Left lung (tissue), 10 donors: ENCODE measurements around the gene PRCD. TPM values are rescaled to one million over a fixed set of nuclear protein-coding genes. Genes with fewer than 3 reads are reported as not detected.

Experiments used
- ATAC-seq: fragments of 200-7000 bp; cut with Tn5 transposase; one replicate; pipeline ENCODE4 v1.9.1; 2020; ENCODE audit warnings: moderate library complexity
- DNase-seq, 4 donors: peaks; one replicate each; pipeline ENCODE4 v3.0.0-alpha.2; 2013 to 2020
- H3K27ac ChIP-seq, 2 donors: fragments of 200-600 bp; sonication (generic) in 1 of 2; one replicate each; pipeline versions ENCODE4 v1.5.0 to v1.8.0; 2020 to 2021
- H3K27me3 ChIP-seq, 2 donors: fragments of 200-600 bp; sonication (generic) in 1 of 2; one replicate each; pipeline versions ENCODE4 v1.5.0 to v1.8.0; 2020 to 2021
- H3K36me3 ChIP-seq, 2 donors: fragments of 200-600 bp; sonication (generic) in 1 of 2; one replicate each; pipeline versions ENCODE4 v1.5.0 to v1.8.0; 2020 to 2021
- H3K4me1 ChIP-seq, 2 donors: fragments of 200-600 bp; one replicate each; pipeline ENCODE4 v1.8.0; 2021
- H3K4me3 ChIP-seq, 2 donors: fragments of 200-600 bp; sonication (generic) in 1 of 2; one replicate each; pipeline versions ENCODE4 v1.5.0 to v1.8.0; 2020 to 2021; ENCODE audit warnings: mild to moderate bottlenecking in 1 of 2
- H3K9me3 ChIP-seq, 2 donors: fragments of 200-600 bp; sonication (generic) in 1 of 2; one replicate each; pipeline versions ENCODE4 v1.5.0 to v1.8.0; 2020 to 2021
- CTCF ChIP-seq, 2 donors: fragments of 200-600 bp; sonication (generic) in 1 of 2; IDR thresholded peaks; one replicate each; pipeline versions ENCODE4 v1.5.0 to v1.8.0; 2021; ENCODE audit warnings: antibody characterized with exemption in 2 of 2
- intact Hi-C, 2 donors: fragments of 100-400 bp; cut with DNase I; formaldehyde crosslinking; loops; one replicate each; pipeline versions ENCODE4 v1.11.2 to v1.14.2; 2022
- polyA plus RNA-seq, 6 donors: library from polyadenylated mRNA; unstranded; fragments of 120-200 nt; gene quantifications; one replicate each; pipeline ENCODE4 v1.2.1, GENCODE V29; 2013; ENCODE audit not compliant: insufficient read length in 6 of 6
- total RNA-seq, 2 donors: library from RNA; stranded (reverse); fragmentation: NEBNext Ultra II Directional; extraction: Animal tissue kit (Norgen Biotek cat#: 25700); gene quantifications; one replicate each; pipeline ENCODE4 v1.2.1, GENCODE V29; 2021
- donor health status: DM: no; HTN: yes; CAD: no.
- donor health status: DM: no; HTN: no; CAD: no.

The PRCD gene
- total and polyA plus RNA-seq, 8 donors = 1.3 to 11.4 (median 8.9) TPM

GRCh38 chr17:76579281-76579680, 39.4 kb downstream of the PRCD start:
- intact Hi-C loops = no loop called here
- H3K36me3 ChIP-seq = no peaks in the 10 kb centered on the region
- DNase-seq = no peak
- H3K4me1 ChIP-seq = peaks cover 0 to 3% of the 10 kb centered on the region in 2 donors
- no peak overlapping the region for H3K27ac ChIP-seq
- H3K27me3 ChIP-seq = peaks cover 0 to 3% of the 10 kb centered on the region in 2 donors
- no peaks in the 10 kb centered on the region for H3K9me3 ChIP-seq
- peak; percentile 30 for ATAC-seq
- no peak overlapping the region for H3K4me3 ChIP-seq
- TF ChIP-seq CTCF (IDR thresholded peaks at IDR 0.05) = no peak

GRCh38 chr17:76581515-76581914, 41.7 kb downstream of the PRCD start:
- Histone ChIP-seq H3K27me3 (peaks cover 6 to 26% of the 10 kb centered on the region in 2 donors), H3K4me3 (no peak overlapping the region), H3K4me1 (peaks cover 3 to 22% of the 10 kb centered on the region in 2 donors), H3K27ac (no peak overlapping the region), H3K36me3 (no peaks in the 10 kb centered on the region), H3K9me3 (no peaks in the 10 kb centered on the region)
- DNase-seq (no peak), ATAC-seq (no peak)
- intact Hi-C loops = no loop called here
- no peak for TF ChIP-seq CTCF (IDR thresholded peaks at IDR 0.05)

GRCh38 chr17:76582660-76583059, 42.8 kb downstream of the PRCD start:
- no peak for ATAC-seq
- intact Hi-C loops = no loop called here
- no peaks in the 10 kb centered on the region for H3K9me3 ChIP-seq
- no peak for TF ChIP-seq CTCF (IDR thresholded peaks at IDR 0.05)
- H3K4me3 ChIP-seq = no peak overlapping the region
- H3K27ac ChIP-seq = no peak overlapping the region
- H3K27me3 ChIP-seq = peaks cover 6 to 37% of the 10 kb centered on the region in 2 donors
- H3K36me3 ChIP-seq = no peaks in the 10 kb centered on the region
- no peak for DNase-seq
- H3K4me1 ChIP-seq = peaks cover 3 to 30% of the 10 kb centered on the region in 2 donors

GRCh38 chr17:76584427-76585032, 44.7 kb downstream of the PRCD start:
- peaks cover 6 to 42% of the 10 kb centered on the region in 2 donors for H3K27me3 ChIP-seq
- DNase-seq = no peak

More at GRCh38 chr17:76584427-76585032, 44.7 kb downstream of the PRCD start:
- intact Hi-C loops = no loop called here
- Histone ChIP-seq H3K9me3 (no peaks in the 10 kb centered on the region), H3K36me3 (no peaks in the 10 kb centered on the region), H3K27ac (peak overlapping the region; percentile 75 to 82), H3K4me3 (peak overlapping the region; percentile 55 to 74), H3K4me1 (peaks cover 3 to 30% of the 10 kb centered on the region in 2 donors)
- no peak for TF ChIP-seq CTCF (IDR thresholded peaks at IDR 0.05)
- ATAC-seq = peak; percentile 3
